ENCODE measurements around the gene CTXN1. TPM values are rescaled to one million over a fixed set of nuclear protein-coding genes. Genes with fewer than 3 reads are reported as not detected.
A peak's percentile ranks its signal among the peaks of the same experiment; 100 is the strongest.

The CTXN1 gene
- total RNA-seq, 1 donor from 2014 or later: 55.9 TPM

GRCh38 chr19:7920519-7921301 is 5.2 kb downstream of the CTXN1 start:
- peak overlapping the region; percentile 85 for H3K9ac ChIP-seq (ENCODE audit: low read length)
- DNase-seq (ENCODE audit: low read depth) (peak; percentile 82), FAIRE-seq (no peak)
- peaks cover 30% of the 10 kb centered on the region for H3K4me1 ChIP-seq (ENCODE audit: insufficient read depth, low read length)
- Mint-ChIP-seq H3K4me3 (ENCODE audit: unreplicated experiment) (peak overlapping the region; percentile 82), H3K27me3 (ENCODE audit: low read depth, unreplicated experiment) (peaks cover 4% of the 10 kb centered on the region), H3K9me3 (ENCODE audit: unreplicated experiment) (no peaks in the 10 kb centered on the region), H3K4me1 (ENCODE audit: low read depth, unreplicated experiment) (peaks cover 5% of the 10 kb centered on the region), H3K27ac (ENCODE audit: unreplicated experiment) (peak overlapping the region; percentile 26), H3K36me3 (ENCODE audit: low read depth, unreplicated experiment) (no peaks in the 10 kb centered on the region)
- peak overlapping the region; percentile 73 for H3K4me3 ChIP-seq (ENCODE audit: insufficient read depth, low read depth, low read length)
- peak overlapping the region; percentile 83 for H3K27ac ChIP-seq (ENCODE audit: low read depth, low read length)
- H3K9me3 ChIP-seq (ENCODE audit: insufficient read depth, low read depth, low read length): no peaks in the 10 kb centered on the region
- H3K79me2 ChIP-seq (ENCODE audit: insufficient read depth, low read length): peaks cover 6% of the 10 kb centered on the region
- H4K20me1 ChIP-seq (ENCODE audit: insufficient read depth, low read length): peaks cover 19% of the 10 kb centered on the region
- peaks cover 3% of the 10 kb centered on the region for H3K36me3 ChIP-seq (ENCODE audit: insufficient read depth, low read length)
- peak overlapping the region; percentile 81 for H2AFZ ChIP-seq (ENCODE audit: low read depth, low read length)
- TF ChIP-seq EZH2 (IDR thresholded peaks at IDR 0.05; ENCODE audit: insufficient read depth, low read length) (no peak), CTCF (IDR thresholded peaks at IDR 0.05; ENCODE audit: insufficient read depth, low read depth, low read length) (no peak)
- peaks cover 17% of the 10 kb centered on the region for H3K27me3 ChIP-seq (ENCODE audit: insufficient read depth, low read length)
- H3K4me2 ChIP-seq (ENCODE audit: low read length): peak overlapping the region; percentile 99

- H3K9me3 Mint-ChIP-seq (ENCODE audit: unreplicated experiment): no peaks in the 10 kb centered on the region
These were observed 6.1 kb downstream of the CTXN1 start, which contains the start of gene SNAPC2 for GRCh38 chr19:7919610-7920518. TSS of gene SNAPC2 (plus strand) at chr19:7920338. CDS start at chr19:7920367, 29 bp downstream.

More at GRCh38 chr19:7919610-7920518, 6.1 kb downstream of the CTXN1 start, which contains the start of gene SNAPC2:
- H3K4me3 Mint-ChIP-seq (ENCODE audit: unreplicated experiment): peak within 1 kb of the TSS; percentile 84
- Histone ChIP-seq H3K36me3 (ENCODE audit: insufficient read depth, low read length) (peaks cover 3% of the 10 kb centered on the region), H3K27ac (ENCODE audit: low read depth, low read length) (peak within 1 kb of the TSS; percentile 83), H3K9ac (ENCODE audit: low read length) (peak within 1 kb of the TSS; percentile 85), H2AFZ (ENCODE audit: low read depth, low read length) (peak within 1 kb of the TSS; percentile 81), H4K20me1 (ENCODE audit: insufficient read depth, low read length) (peaks cover 26% of the 10 kb centered on the region), H3K27me3 (ENCODE audit: insufficient read depth, low read length) (peaks cover 22% of the 10 kb centered on the region), H3K4me1 (ENCODE audit: insufficient read depth, low read length) (peaks cover 30% of the 10 kb centered on the region), H3K4me3 (ENCODE audit: insufficient read depth, low read depth, low read length) (peak within 1 kb of the TSS; percentile 73), H3K4me2 (ENCODE audit: low read length) (peak within 1 kb of the TSS; percentile 99), H3K9me3 (ENCODE audit: insufficient read depth, low read depth, low read length) (no peaks in the 10 kb centered on the region), H3K79me2 (ENCODE audit: insufficient read depth, low read length) (peaks cover 6% of the 10 kb centered on the region)
- peaks cover 12% of the 10 kb centered on the region for H3K27me3 Mint-ChIP-seq (ENCODE audit: low read depth, unreplicated experiment)
- FAIRE-seq (no peak), DNase-seq (ENCODE audit: low read depth) (peak; percentile 83)
- peak within 1 kb of the TSS; percentile 72 for H3K27ac Mint-ChIP-seq (ENCODE audit: unreplicated experiment)
- TF ChIP-seq CTCF (IDR thresholded peaks at IDR 0.05; ENCODE audit: insufficient read depth, low read depth, low read length) (no peak), EZH2 (IDR thresholded peaks at IDR 0.05; ENCODE audit: insufficient read depth, low read length) (no peak)
- H3K36me3 Mint-ChIP-seq (ENCODE audit: low read depth, unreplicated experiment): no peaks in the 10 kb centered on the region
- peaks cover 5% of the 10 kb centered on the region for H3K4me1 Mint-ChIP-seq (ENCODE audit: low read depth, unreplicated experiment)
